GM21528 (cell line): Measurements from ENCODE around the gene SLC25A39.
"Not testable (repeated sequence)": the region's sequence is repeated elsewhere in the genome, so short reads cannot be mapped to it uniquely, and the experiment has no call there.

Experiments used
- ATAC-seq: cut with Tn5 transposase; IDR thresholded peaks from one replicate; pipeline ENCODE4 v1.9.1; 2021; ENCODE audit warnings: mild to moderate bottlenecking, moderate library complexity; ENCODE audit not compliant: unreplicated experiment, low FRiP score

Gene SLC25A39, protein sequence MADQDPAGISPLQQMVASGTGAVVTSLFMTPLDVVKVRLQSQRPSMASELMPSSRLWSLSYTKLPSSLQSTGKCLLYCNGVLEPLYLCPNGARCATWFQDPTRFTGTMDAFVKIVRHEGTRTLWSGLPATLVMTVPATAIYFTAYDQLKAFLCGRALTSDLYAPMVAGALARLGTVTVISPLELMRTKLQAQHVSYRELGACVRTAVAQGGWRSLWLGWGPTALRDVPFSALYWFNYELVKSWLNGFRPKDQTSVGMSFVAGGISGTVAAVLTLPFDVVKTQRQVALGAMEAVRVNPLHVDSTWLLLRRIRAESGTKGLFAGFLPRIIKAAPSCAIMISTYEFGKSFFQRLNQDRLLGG

GRCh38 chr17:44324571-44325275 lies at the start of gene SLC25A39:
Gene SLC25A39 (minus strand): TSS chr17:44324823. CDS start chr17:44323562, 1,261 bp downstream.
- peak; percentile 65 for ATAC-seq

GRCh38 chr17:44372036-44372435 lies 47.4 kb upstream of the SLC25A39 start:
- ATAC-seq, result no peak

GRCh38 chr17:44369414-44370023 lies 44.9 kb upstream of the SLC25A39 start:
- not testable (repeated sequence) for ATAC-seq

DNA sequence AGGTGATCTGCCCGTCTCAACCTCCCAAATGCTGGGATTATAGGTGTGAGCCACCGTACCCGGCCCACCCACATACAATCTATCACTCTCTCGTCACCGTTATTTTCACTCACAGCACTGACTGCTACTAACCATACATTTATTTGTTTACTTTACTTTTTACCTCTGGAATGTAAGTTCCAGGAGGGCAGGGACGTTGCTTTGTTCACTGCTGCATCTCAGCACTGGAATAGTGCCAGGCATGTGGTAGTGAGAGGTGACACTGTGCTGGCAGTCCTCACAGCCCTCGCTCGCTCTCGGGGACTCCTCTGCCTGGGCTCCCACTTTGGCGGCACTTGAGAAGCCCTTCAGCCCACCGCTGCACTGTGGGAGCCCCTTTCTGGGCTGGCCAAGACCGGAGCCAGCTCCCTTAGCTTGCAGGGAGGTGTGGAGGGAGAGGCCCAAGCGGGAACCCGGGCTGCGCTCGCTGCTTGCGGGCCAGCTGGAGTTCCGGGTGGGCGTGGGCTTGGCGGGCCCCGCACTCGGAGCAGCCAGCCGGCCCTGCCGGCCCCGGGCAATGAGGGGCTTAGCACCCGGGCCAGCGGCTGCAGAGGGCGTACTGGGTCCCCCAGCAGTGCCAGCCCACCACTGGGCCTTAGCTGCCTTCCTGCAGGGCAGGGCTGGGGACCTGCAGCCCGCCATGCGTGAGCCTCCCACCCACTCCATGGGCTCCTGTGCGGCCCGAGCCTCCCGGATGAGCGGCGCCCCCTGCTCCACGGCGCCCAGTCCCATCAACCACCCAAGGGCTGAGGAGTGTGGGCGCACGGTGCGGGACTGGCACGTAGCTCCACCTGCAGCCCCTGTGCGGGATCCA lies 44.0 kb upstream of the SLC25A39 start:
- ATAC-seq, result not testable (repeated sequence)

DNA sequence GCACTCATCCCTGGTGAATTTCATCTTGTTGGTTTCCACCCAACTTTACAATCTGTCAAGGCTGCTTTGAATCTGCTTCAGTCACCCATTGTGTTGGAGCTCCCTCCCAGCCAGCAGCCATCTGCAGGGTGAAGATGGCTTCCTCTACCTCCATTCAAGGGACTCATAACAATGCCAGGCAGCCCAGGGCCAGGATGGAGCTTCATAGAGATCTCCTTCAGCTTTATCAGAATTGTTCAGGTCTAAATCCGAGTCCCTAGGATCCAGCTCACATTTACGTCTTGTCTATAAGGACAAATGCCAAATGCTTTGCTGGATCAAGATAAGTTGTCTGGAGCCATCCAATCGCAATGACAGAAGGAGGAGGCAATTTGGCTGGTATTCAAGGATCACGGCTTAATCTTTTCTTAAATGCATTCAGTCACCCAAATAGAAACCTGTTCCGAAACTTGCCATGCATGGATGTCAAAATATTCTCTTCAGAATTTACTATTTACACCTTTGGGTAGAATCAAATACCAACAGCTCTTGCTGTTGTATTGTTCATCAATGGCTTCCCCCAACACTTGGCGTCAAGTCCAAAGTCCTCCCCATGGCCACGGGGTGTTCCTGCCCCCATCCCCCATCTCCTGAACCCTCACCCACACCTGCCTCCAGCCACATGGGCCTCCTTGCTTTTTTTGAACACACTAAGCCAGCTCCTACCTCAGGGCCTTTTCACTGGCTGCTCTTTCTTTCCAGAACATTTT lies 42.8 kb upstream of the SLC25A39 start:
- ATAC-seq, result no peak

GRCh38 chr17:44365051-44365450 lies 40.4 kb upstream of the SLC25A39 start:
- ATAC-seq, result not testable (repeated sequence)

GRCh38 chr17:44363613-44364159 lies 39.1 kb upstream of the SLC25A39 start, which contains the start of gene FAM171A2:
Gene FAM171A2 (minus strand): TSS chr17:44363853. CDS start chr17:44363714, 139 bp downstream.
- no peak for ATAC-seq

GRCh38 chr17:44362949-44363612 lies 38.5 kb upstream of the SLC25A39 start:
- no peak for ATAC-seq

DNA sequence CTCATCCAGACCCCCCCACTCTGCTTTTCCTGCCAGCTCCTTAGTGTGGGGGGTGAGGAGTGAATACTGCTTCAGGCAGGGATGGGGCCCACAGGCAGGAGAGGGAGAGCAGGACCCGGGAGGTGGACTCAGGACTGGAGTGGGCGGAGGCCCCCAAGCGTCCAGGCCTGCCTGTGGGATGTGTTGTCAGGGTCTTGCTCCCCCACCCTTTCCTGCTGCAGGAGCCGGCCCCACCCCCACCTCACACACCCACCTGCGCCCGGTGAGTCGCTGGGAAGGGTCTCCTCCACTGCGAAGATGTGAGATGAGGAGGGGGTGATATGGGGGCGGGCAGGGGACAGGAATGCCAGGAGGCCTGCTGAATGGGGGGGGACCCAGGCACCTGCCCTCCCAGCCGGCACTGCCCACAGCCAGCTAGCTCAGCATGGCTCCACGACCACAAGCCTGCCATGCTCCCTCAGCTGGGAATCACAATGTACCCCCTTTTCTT lies 37.9 kb upstream of the SLC25A39 start:
- no peak for ATAC-seq

- ATAC-seq, result no peak
These were observed 37.0 kb upstream of the SLC25A39 start for GRCh38 chr17:44361292-44362260.

DNA sequence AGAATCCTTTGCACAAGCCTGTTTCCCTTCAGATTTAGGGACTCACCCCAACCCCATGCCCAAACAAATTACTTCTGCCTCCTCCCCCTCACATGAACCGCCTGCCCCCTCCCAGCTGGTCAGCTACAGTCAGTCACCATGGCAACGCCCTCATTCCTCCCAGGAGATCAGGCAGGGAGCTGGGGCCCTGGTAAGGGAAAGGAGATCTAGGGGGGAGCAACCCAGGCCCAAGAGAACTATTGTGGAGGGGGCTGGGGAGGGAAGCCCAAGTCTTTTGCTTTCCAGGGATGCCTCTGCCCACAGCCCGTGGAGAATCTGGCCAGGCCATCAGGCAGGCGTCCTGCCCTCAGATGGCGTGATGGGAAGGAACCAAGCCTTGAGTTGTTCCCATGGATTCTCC lies 36.2 kb upstream of the SLC25A39 start:
- no peak for ATAC-seq

DNA sequence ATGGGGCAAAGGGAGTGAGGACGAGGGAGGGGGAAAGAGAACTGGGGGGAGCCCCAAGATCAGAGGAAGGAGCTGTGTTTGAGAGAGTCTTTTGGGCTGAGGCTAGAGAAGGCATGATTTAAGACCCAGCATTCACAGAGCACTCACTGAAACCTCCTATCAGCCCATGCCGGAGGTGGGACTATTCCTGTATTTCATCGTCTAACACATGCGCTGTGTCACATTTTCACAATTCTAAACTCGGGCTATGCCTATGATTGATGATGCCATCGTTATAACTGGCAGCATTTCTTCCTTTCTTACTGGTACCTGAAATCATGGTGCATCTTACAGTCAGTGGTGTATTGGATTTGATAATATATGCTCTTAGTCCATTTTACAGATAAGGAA lies 35.5 kb upstream of the SLC25A39 start:
- ATAC-seq, result no peak

DNA sequence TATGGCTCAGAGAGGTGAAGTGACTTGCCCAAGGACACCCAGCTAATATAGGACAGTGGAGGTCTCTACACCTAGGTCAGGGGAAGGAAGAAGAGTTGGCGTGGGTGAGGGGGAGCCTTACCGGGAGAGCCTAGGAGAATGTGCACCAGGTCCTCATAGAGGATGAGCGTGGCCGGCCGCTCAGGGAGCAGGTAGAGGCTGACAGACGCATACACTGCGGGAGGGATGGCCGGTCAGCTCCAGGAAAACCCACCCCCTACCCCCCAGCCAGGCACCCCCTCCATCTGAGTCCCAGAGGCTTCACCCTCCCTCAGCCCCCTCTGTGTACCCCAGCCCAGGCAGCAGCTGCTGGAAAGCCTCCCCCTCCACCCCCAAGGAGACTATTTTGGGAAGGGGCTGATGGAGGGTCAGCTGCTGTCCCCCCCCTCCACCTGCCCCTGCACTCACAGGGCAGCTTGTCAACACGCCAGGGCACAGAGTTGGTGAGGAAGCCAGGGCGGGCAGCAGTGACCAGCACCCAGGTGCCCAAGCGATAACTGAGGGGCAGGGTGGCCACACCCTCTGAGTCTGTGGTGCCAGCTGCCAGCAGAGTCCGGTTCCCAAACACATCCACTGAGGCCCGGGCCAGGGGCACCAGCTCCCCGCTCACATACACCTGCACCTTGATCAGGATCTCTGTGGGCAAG lies 35.0 kb upstream of the SLC25A39 start:
- no peak for ATAC-seq

GRCh38 chr17:44359006-44359405 lies 34.4 kb upstream of the SLC25A39 start:
- ATAC-seq, result no peak

GRCh38 chr17:44358066-44358465 lies 33.4 kb upstream of the SLC25A39 start:
- no peak for ATAC-seq

GRCh38 chr17:44356241-44356640 lies 31.6 kb upstream of the SLC25A39 start:
- ATAC-seq, result no peak

DNA sequence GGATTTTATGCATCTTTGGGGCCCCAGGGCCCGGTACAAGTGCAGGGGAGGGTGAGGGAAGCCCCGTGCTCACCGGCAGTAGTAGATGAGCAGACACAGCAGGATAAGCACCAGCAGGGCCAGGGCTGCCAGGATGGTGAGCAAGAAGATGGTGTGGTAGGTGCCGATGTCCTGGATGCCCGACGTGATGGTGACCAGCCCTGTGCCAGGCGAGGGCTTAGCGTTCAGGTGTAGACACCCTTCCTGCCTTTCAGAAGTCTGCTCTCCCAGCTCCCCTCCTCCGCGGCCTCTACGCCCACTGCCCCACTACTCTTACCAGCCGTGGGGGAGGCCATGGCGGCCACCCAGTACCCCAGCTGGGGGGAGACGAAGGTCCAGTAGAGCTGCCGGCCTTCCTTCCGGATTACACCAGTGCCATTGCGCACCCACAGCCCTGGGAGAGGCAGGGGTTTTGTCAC lies 31.0 kb upstream of the SLC25A39 start:
- ATAC-seq, result no peak
